ENCODE measurements around the gene C12orf42.

Gene C12orf42

DNA sequence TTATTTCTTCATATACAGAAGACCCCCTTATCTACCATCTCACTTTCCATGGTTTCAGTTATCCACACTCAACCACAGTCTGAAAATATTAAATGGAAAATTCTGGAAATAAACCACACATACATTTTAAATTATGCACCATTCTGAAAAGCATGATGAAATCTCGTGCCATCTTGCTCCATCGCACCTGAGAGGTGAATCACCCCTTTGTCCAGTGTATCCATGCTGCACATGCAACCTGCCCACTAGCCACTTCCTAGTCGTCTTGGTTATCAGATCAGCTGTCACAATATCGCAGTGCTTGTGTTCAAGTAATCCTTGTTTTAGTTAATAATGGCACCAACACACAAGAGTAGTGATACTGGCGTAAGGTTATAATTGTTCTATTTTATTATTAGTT is 145.7 kb downstream of the C12orf42 start:
- in situ Hi-C loops (cut with MboI; ENCODE audit: low sequenced_read_pairs), result no loop called here

GRCh38 chr12:103348935-103349334 is 146.8 kb downstream of the C12orf42 start:
- in situ Hi-C loops (cut with MboI; ENCODE audit: low sequenced_read_pairs), result no loop called here

GRCh38 chr12:103336940-103337339 is 158.8 kb downstream of the C12orf42 start:
- in situ Hi-C loops (cut with MboI; ENCODE audit: low sequenced_read_pairs), result no loop called here

GRCh38 chr12:103334466-103334865 is 161.3 kb downstream of the C12orf42 start:
- in situ Hi-C loops (cut with MboI; ENCODE audit: low sequenced_read_pairs), result no loop called here

- in situ Hi-C loops (cut with MboI; ENCODE audit: low sequenced_read_pairs), result no loop called here
These were observed 162.1 kb downstream of the C12orf42 start for GRCh38 chr12:103333676-103334075.

DNA sequence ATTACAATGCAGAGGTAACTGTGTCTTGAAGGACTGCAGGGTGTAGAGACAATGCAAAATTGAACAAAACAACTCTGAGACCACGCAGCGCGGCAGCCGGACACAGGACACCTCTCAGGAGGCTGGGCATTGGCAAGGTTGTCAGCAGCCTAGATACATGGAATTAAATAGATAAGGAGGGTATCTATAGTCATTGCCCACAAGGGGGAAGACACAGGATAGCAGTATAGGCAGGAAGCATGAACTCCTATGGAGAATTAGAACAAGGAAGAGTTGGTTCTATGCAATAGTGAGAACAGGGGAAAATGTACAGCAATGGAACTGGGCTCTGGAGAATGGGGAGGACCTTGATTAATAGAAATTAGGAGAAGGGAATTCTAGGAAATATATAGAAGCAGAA is 164.1 kb downstream of the C12orf42 start:
- in situ Hi-C loops (cut with MboI; ENCODE audit: low sequenced_read_pairs), result no loop called here

DNA sequence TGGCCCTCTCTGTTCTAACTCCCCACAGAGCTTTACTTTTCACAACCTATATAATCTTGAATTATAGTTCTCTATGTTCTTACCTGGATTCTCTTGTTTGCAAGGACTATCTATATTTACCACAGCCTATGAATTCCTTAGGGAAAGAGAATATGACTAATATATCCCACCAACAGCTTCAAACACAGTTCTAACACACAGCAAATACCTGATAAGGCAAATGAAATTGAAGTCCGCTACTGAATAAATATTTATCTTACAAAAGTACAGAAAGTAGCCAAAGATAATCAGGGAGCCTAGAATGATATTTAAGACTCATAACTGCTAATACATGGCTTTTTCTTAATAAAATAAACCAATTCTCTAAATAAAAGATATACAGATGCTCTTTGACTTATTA is 165.1 kb downstream of the C12orf42 start:
- in situ Hi-C loops (cut with MboI; ENCODE audit: low sequenced_read_pairs), result no loop called here

GRCh38 chr12:103327676-103328075 is 168.1 kb downstream of the C12orf42 start:
- in situ Hi-C loops (cut with MboI; ENCODE audit: low sequenced_read_pairs), result no loop called here

DNA sequence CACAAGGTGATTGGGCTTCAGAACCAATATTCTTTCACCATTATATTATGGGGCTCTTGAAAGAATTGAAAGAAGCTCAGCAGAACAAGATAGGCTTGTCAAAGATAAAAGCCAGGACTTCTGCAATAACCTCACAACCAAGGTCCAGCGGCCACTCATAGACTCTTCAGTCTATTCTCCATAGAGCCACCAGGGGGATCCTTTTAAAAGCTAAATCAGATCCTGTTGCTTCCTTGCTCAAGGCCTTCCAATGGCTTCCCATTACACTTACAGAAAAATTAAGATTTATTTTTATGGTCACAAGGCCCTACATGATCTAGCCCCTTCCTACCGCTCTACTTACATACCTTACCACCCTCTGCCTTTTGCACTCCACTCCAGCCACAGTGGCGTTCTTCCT is 169.6 kb downstream of the C12orf42 start:
- in situ Hi-C loops (cut with MboI; ENCODE audit: low sequenced_read_pairs), result no loop called here

GRCh38 chr12:103318566-103318965 is 177.2 kb downstream of the C12orf42 start:
- in situ Hi-C loops (cut with MboI; ENCODE audit: low sequenced_read_pairs), result no loop called here

- in situ Hi-C loops (cut with MboI; ENCODE audit: low sequenced_read_pairs), result no loop called here
These were observed 178.5 kb downstream of the C12orf42 start for GRCh38 chr12:103317220-103317619.

DNA sequence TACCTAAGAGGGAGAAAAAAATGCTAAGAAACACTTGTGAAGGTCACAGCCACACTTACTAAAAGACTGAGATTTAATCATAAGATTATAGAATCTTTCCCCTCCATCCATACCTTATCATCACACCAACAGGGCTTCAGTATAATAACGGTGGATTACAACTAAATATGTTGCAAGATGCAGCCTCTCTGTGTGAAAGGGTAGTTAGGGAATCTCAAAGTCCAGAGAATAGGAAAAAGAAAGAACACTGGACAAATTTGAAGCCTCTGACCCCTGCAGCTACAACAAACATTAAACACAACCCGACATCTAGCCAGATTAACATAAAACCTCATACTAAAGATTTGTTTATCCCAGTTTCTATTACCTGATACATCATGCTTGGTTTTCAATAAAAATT is 181.0 kb downstream of the C12orf42 start:
- in situ Hi-C loops (cut with MboI; ENCODE audit: low sequenced_read_pairs), result no loop called here

DNA sequence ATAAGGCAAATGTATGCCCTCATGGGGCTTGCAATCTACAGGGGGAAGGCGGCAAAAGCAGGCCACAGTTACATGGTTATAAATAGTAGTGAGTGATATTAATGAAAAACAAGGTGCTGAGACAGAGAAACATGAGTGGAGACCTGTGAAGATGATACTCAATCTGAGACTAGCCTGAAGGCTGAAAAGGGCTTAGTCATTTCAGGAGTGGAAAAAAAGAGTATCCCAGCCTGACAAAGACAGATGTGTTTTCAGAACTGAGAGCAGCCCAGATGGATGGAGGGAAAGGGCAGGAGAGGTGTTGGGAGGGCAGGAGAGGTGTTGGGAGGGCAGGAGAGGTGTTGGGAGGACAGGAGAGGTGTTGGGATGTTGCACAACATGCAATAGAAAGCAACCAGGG is 181.9 kb downstream of the C12orf42 start:
- in situ Hi-C loops (cut with MboI; ENCODE audit: low sequenced_read_pairs), result no loop called here

DNA sequence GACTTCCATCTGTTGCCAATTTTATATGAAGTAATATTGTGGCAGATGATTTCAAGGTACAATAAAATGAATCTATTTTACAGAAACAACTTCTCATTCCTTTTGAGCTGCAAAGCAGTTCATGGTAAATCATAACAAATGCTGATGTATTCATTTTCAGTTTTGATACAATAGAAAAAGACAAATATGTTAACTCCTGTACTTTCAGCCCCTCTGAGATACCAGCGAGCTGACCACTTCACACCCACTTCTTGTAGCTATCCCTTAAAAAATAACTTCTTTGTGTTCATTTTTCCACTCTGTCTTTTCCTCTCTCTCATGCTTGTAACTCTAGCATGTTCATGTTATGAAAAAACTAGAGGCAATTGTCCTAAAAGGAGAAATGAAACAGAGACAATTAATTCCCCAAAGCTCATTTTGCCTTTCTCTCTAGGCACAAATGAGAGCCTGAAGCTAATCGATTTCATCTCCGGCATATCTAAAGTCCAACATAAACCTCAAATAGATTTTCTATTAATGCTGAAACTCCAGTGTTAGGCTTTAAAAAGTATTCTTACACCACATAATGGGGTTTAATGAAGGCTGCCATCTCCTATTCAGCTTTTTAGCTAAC is 182.9 kb downstream of the C12orf42 start:
- in situ Hi-C loops (cut with MboI; ENCODE audit: low sequenced_read_pairs), result no loop called here

- in situ Hi-C loops (cut with MboI; ENCODE audit: low sequenced_read_pairs), result no loop called here
These were observed 185.1 kb downstream of the C12orf42 start for GRCh38 chr12:103310546-103311270.

DNA sequence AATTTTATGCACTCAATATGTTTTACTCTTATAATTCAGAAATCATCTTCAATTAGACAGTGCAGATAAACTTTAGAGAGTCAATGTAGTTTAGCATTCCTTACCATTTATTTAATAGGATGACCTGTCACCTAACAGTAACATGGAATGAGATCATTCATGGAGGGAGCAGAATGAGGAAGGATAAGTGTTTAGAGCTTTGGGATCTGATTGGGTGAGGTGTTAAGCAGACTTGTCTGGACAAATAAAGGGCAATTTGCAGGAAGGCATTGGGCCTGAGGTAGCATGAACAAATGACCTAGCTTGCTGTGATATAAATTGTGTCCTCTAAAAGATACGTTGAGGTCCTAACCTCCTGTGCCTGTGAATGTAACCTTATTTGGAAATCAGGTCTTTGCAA is 187.4 kb downstream of the C12orf42 start:
- in situ Hi-C loops (cut with MboI; ENCODE audit: low sequenced_read_pairs), result no loop called here

DNA sequence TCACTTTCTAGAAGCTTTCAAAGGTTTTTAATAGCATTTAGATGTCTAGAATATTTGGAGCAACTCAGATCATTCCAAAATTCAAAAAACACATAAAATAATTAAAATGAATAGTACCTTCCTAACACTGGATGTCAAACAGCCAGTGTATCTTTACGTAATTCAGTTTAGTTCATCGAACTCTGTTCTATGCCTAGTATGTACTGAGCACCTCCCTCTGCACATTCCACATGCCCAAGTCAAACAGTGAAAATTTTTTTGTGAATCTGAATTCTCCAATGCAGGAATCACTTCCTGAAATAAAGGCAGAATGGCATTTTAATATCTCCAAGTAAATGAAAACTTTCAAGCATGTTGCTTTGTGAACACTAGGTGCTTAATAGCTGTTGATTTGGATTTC is 192.3 kb downstream of the C12orf42 start:
- in situ Hi-C loops (cut with MboI; ENCODE audit: low sequenced_read_pairs), result no loop called here

DNA sequence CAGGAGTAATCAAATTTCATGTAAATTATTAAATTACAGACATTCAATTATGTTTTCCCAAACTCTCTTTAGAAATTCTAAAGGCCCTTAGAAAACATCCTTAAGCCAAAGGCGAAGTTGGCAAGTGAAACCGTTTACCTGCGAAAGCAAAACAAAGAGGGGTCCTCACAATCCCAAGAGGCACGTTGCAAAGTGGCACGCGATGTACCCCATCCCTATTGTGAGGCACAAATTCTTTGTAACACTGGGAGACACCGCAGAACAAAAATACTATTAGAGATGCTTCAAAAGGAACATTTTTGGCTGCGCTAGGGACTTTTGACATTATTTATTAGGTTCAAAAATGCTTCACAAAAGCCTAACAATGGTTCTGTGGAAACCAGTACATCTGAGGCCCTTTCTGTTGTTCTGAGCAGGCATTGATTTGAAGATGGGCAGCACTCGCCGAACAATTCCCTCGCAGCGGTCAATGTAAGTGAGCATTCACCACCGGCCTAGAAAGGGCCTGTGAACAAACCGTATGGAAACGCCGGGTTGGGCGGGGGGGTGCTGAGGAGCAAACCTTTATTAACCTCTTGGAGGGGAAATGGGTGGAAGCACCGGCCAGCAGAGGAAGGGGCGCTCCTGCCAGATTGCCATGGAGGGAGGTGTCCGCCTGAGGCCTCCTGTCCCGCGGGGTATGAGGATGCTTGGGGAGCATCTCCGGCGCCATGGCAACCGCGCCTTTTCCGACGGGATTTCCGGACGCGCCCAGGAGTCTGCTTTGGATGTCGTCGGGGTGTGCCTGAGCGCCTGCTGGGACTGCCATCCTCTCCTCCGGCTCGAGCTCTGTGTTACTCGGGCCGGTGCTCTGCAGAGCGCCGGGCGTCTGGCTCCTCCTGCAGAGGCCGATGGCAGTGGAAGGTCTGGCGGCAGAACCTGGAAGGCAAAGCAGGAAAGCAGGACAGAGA is 193.9 kb downstream of the C12orf42 start:
- in situ Hi-C loops (cut with MboI; ENCODE audit: low sequenced_read_pairs), result no loop called here

DNA sequence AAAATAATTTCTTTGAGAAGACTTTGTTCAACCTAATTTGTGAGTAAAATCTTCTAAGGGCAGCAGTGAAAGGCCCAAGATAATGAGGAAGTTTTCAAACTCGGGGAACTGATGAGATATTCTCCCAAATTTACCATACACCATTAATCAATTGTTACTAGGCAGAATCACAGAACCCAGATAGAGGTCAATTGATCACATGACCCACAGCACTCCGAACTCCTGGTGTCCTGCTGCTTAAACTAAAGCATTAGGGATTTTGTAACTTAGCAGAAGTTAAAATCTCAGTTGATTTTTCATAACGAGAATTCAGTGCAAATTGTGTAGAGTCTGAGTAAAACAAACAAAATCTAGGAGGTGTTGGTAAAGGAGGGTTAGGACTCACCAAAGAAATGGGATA is 207.8 kb downstream of the C12orf42 start:
- in situ Hi-C loops (cut with MboI; ENCODE audit: low sequenced_read_pairs), result no loop called here

DNA sequence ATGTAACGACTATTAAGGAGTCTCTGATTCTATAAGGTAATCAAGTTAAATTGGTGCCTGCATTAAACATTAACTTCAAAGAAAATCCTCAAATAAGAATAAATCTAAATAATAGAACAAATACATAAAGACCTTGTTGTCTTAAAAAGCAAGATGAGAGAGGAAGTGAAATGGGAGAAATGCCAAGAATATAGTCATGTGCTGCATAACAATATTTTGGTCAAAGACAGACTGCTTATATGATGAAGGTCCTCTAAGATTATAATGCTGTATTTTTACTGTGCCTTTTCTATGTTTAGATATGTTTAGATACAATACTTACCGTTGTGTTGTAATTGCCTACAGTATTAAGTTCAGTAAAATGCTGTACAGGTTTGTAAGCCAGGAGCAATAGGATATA is 213.6 kb downstream of the C12orf42 start:
- in situ Hi-C loops (cut with MboI; ENCODE audit: low sequenced_read_pairs), result no loop called here

DNA sequence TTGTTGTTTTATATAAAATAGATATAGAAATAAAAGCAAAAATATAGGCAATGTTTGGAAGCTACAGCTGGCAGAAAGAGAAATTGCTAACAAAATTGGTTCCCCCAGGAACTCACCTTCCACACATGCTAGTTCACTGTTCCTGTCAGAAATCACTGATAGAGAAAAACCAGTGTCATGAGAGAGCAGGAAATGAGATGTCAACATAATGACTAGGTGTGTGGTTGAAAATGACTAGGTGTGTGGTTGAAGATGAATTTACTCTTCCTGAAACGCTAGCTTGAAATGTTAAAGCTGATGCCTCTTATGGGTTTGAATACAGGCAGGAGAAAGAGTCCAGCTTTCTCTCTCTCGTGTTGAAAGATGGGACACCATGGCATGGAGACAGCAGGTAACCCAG is 216.3 kb downstream of the C12orf42 start:
- in situ Hi-C loops (cut with MboI; ENCODE audit: low sequenced_read_pairs), result no loop called here

- in situ Hi-C loops (cut with MboI; ENCODE audit: low sequenced_read_pairs), result no loop called here
These were observed 217.4 kb downstream of the C12orf42 start for GRCh38 chr12:103278329-103278728.
